ENCODE measurements around the gene TMTC2.

Gene TMTC2

GRCh38 chr12:82696543-82696942 is 9.8 kb downstream of the TMTC2 start:
- Histone ChIP-seq H3K4me3 (ENCODE audit: low read depth, low read length) (no peak overlapping the region), H3K4me1 (ENCODE audit: control insufficient read depth, insufficient read depth, low read length) (no peaks in the 10 kb centered on the region), H3K27ac (ENCODE audit: extremely low read depth, low read depth, low read length) (no peak overlapping the region), H3K36me3 (ENCODE audit: control insufficient read depth in 2 of 2, insufficient read depth in 1 of 2, low read length in 2 of 2) (peaks cover 0 to 11% of the 10 kb centered on the region in 2 experiments), H3K9me3 (ENCODE audit: control insufficient read depth, insufficient read depth, low read depth, low read length) (no peaks in the 10 kb centered on the region)
- ChIA-PET CTCF (no interaction called here), POLR2A (interaction anchor here (0.7 kb wide), 1 partner anchor 11 kb away, joined by 3 read pairs; no protein-coding TSS in a partner anchor)
- TF ChIP-seq ZNF423 (tag by site-specific recombination; IDR thresholded peaks at IDR 0.05) (no peak), ZNF664 (tag by site-specific recombination; IDR thresholded peaks at IDR 0.05) (no peak), ZNF580 (tag by site-specific recombination; IDR thresholded peaks at IDR 0.05) (no peak), ZNF596 (tag by site-specific recombination; IDR thresholded peaks at IDR 0.05) (no peak), ZBTB10 (tag by site-specific recombination; IDR thresholded peaks at IDR 0.05) (no peak), ZNF558 (tag by site-specific recombination; IDR thresholded peaks at IDR 0.05) (no peak), PBX3 (CRISPR knock-in tag; IDR thresholded peaks at IDR 0.05) (no peak), ZNF548 (tag by site-specific recombination; IDR thresholded peaks at IDR 0.05) (no peak), ZNF23 (tag by site-specific recombination; IDR thresholded peaks at IDR 0.05; ENCODE audit: borderline replicate concordance) (no peak), ZNF510 (tag by site-specific recombination; IDR thresholded peaks at IDR 0.05; ENCODE audit: insufficient replicate concordance) (no peak)

GRCh38 chr12:82698708-82699564 is 12.2 kb downstream of the TMTC2 start:
- CTCF ChIA-PET: interaction anchor here (0.5 to 1.8 kb wide), 3 partner anchors 8 to 13 kb away, joined by 4 to 8 read pairs (median 5); no protein-coding TSS in a partner anchor
- TF ChIP-seq ZNF785 (tag by site-specific recombination; IDR thresholded peaks at IDR 0.05) (no peak), ZNF394 (tag by site-specific recombination; IDR thresholded peaks at IDR 0.05; ENCODE audit: borderline replicate concordance) (no peak), ZBTB10 (tag by site-specific recombination; IDR thresholded peaks at IDR 0.05) (no peak), ZNF138 (tag by site-specific recombination; IDR thresholded peaks at IDR 0.05; ENCODE audit: borderline replicate concordance) (no peak), ZBTB44 (tag by site-specific recombination; IDR thresholded peaks at IDR 0.05) (no peak), ZNF514 (tag by site-specific recombination; IDR thresholded peaks at IDR 0.05) (no peak), ZNF664 (tag by site-specific recombination; IDR thresholded peaks at IDR 0.05) (peak; percentile 27; the same call in 1 of the 2 replicates)
- no peak overlapping the region for H3K4me3 ChIP-seq (ENCODE audit: low read depth, low read length)
- no peaks in the 10 kb centered on the region for H3K4me1 ChIP-seq (ENCODE audit: control insufficient read depth, insufficient read depth, low read length)
- no peak overlapping the region for H3K27ac ChIP-seq (ENCODE audit: extremely low read depth, low read depth, low read length)
- H3K36me3 ChIP-seq (ENCODE audit: control insufficient read depth in 2 of 2, insufficient read depth in 1 of 2, low read length in 2 of 2): no peaks in the 10 kb centered on the region; a peak in 1 of 3 replicates
- POLR2A ChIA-PET: no interaction called here
- H3K9me3 ChIP-seq (ENCODE audit: control insufficient read depth, insufficient read depth, low read depth, low read length): no peaks in the 10 kb centered on the region
